ENCODE measurements around the gene APOL6. TPM values are rescaled to one million over a fixed set of nuclear protein-coding genes. Genes with fewer than 3 reads are reported as not detected.

Gene APOL6, protein sequence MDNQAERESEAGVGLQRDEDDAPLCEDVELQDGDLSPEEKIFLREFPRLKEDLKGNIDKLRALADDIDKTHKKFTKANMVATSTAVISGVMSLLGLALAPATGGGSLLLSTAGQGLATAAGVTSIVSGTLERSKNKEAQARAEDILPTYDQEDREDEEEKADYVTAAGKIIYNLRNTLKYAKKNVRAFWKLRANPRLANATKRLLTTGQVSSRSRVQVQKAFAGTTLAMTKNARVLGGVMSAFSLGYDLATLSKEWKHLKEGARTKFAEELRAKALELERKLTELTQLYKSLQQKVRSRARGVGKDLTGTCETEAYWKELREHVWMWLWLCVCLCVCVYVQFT
- total RNA-seq = 1.7 and 2.4 TPM in 2 replicates

GRCh38 chr22:35648066-35649025, at the start of gene APOL6:
TSS of gene APOL6 (plus strand) at chr22:35648446. CDS start at chr22:35656426, 7,980 bp downstream.

GRCh38 chr22:35617137-35617755, 31.0 kb upstream of the APOL6 start, which contains the start of gene MB:
TSS of gene MB (minus strand) at chr22:35617329. CDS start at chr22:35617257, 72 bp downstream.

DNA sequence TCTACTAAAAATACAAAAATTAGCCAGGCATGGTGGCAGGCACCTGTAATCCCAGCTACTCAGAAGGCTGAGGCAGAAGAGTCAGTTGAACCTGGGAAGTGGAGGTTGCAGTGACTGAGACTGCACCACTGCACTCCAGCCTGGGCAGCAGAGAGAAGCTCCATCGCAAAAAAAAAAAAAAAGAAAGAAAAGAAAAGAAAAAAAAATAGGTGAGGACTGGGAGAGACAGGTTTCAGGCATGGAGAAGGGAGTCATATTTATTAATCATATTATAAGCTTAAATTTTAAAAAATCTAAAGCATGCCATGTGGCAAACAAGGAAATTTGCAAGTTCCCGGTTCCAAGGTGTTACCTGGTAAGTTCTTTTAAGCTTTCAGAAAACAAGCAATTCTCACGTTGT, 69.3 kb downstream of the APOL6 start, which contains the start of gene APOL5:
Gene APOL5, plus strand, starts transcription at position 301 of the 400 bp plus-strand sequence. Its CDS starts 0 bp downstream, at position 301.

Other genes with a start within 250 kb of the APOL6 start
- 55.2 and 86.5 TPM in 2 replicates for gene MCM5, start 248.3 kb upstream of the APOL6 start, total RNA-seq
- gene RASD2, start 107.6 kb upstream of the APOL6 start, total RNA-seq = not detected in 2 replicates
- gene MB, start 31.1 kb upstream of the APOL6 start, total RNA-seq = not detected in 2 replicates
- gene APOL5, start 69.4 kb downstream of the APOL6 start, total RNA-seq = not detected in 2 replicates

Measured in airway epithelial cell (primary cell).